ENCODE data around the gene DCLRE1A.

DCLRE1A gene

GRCh38 chr10:113865901-113866300 is 12.0 kb upstream of the DCLRE1A start:
- Histone ChIP-seq H3K4me2 (no peak overlapping the region), H3K36me3 (peaks cover 66% of the 10 kb centered on the region), H3K27me3 (no peaks in the 10 kb centered on the region), H3K9me3 (peaks cover 6% of the 10 kb centered on the region), H3K4me3 (no peak overlapping the region), H3K27ac (no peak overlapping the region), H4K20me1 (peaks cover 17% of the 10 kb centered on the region), H3K4me1 (no peaks in the 10 kb centered on the region), H3K9ac (no peak overlapping the region)
- TF ChIP-seq Cebpa-rat (IDR thresholded peaks at IDR 0.05), result no peak

- peaks cover 19% of the 10 kb centered on the region; the same call in 1 of the 2 replicates for H4K20me1 ChIP-seq
- H3K27ac ChIP-seq, result no peak overlapping the region
- no peak overlapping the region for H3K4me2 ChIP-seq
- H3K9me3 ChIP-seq, result peaks cover 9% of the 10 kb centered on the region
- H3K27me3 ChIP-seq, result no peaks in the 10 kb centered on the region
- TF ChIP-seq Cebpa-rat (IDR thresholded peaks at IDR 0.05), result no peak
- H3K9ac ChIP-seq, result no peak overlapping the region
- peaks cover 52% of the 10 kb centered on the region for H3K36me3 ChIP-seq
- no peak overlapping the region for H3K4me3 ChIP-seq
- H3K4me1 ChIP-seq, result peaks cover 27% of the 10 kb centered on the region
Measured at GRCh38 chr10:113859261-113859660, 5.4 kb upstream of the DCLRE1A start.

- Histone ChIP-seq H4K20me1 (peaks cover 19% of the 10 kb centered on the region; the same call in 1 of the 2 replicates), H3K4me2 (no peak overlapping the region), H3K4me1 (peaks cover 30% of the 10 kb centered on the region), H3K36me3 (peaks cover 46% of the 10 kb centered on the region), H3K27me3 (no peaks in the 10 kb centered on the region), H3K27ac (no peak overlapping the region), H3K9ac (no peak overlapping the region), H3K9me3 (peaks cover 9% of the 10 kb centered on the region), H3K4me3 (no peak overlapping the region)
- TF ChIP-seq Cebpa-rat (IDR thresholded peaks at IDR 0.05), result no peak
Measured at GRCh38 chr10:113858541-113858940, 4.7 kb upstream of the DCLRE1A start.

- H3K9ac ChIP-seq, result no peak overlapping the region
Measured at GRCh38 chr10:113857210-113857609, 3.3 kb upstream of the DCLRE1A start.

GRCh38 chr10:113856563-113856962 is 2.7 kb upstream of the DCLRE1A start:
- Histone ChIP-seq H3K27ac (no peak overlapping the region), H3K4me3 (peak overlapping the region; percentile 94), H3K36me3 (peaks cover 30% of the 10 kb centered on the region), H3K27me3 (no peaks in the 10 kb centered on the region), H3K9me3 (peaks cover 9% of the 10 kb centered on the region), H3K4me1 (peaks cover 40% of the 10 kb centered on the region), H4K20me1 (peaks cover 19% of the 10 kb centered on the region; the same call in 1 of the 2 replicates), H3K9ac (peak overlapping the region; percentile 99; the same call in 1 of the 2 replicates), H3K4me2 (peak overlapping the region; percentile 81)
- TF ChIP-seq Cebpa-rat (IDR thresholded peaks at IDR 0.05), result no peak

More at GRCh38 chr10:113857210-113857609, 3.3 kb upstream of the DCLRE1A start:
- peaks cover 37% of the 10 kb centered on the region for H3K36me3 ChIP-seq
- peaks cover 9% of the 10 kb centered on the region for H3K9me3 ChIP-seq
- H3K4me1 ChIP-seq, result peaks cover 36% of the 10 kb centered on the region
- peak overlapping the region; percentile 81 for H3K4me2 ChIP-seq
- peaks cover 19% of the 10 kb centered on the region; the same call in 1 of the 2 replicates for H4K20me1 ChIP-seq
- H3K4me3 ChIP-seq, result no peak overlapping the region
- H3K27ac ChIP-seq, result no peak overlapping the region
- no peak for TF ChIP-seq Cebpa-rat (IDR thresholded peaks at IDR 0.05)
- H3K27me3 ChIP-seq, result no peaks in the 10 kb centered on the region

- no peaks in the 10 kb centered on the region for H3K27me3 ChIP-seq
- H3K4me1 ChIP-seq, result peaks cover 41% of the 10 kb centered on the region
- H3K4me3 ChIP-seq, result peak overlapping the region; percentile 94
- H3K27ac ChIP-seq, result peak overlapping the region; percentile 98
- no peaks in the 10 kb centered on the region for H3K9me3 ChIP-seq
- peaks cover 15% of the 10 kb centered on the region for H3K36me3 ChIP-seq
- peak overlapping the region; percentile 99 for H3K9ac ChIP-seq
- H4K20me1 ChIP-seq, result peaks cover 19% of the 10 kb centered on the region; the same call in 1 of the 2 replicates
- H3K4me2 ChIP-seq, result peak overlapping the region; percentile 81
- TF ChIP-seq Cebpa-rat (IDR thresholded peaks at IDR 0.05), result no peak
Measured at GRCh38 chr10:113854761-113855588, 1.1 kb upstream of the DCLRE1A start.

- Histone ChIP-seq H3K27ac (peak overlapping the region; percentile 98), H3K9me3 (no peaks in the 10 kb centered on the region), H4K20me1 (peaks cover 19% of the 10 kb centered on the region; the same call in 1 of the 2 replicates), H3K36me3 (peaks cover 3% of the 10 kb centered on the region), H3K4me1 (peaks cover 41% of the 10 kb centered on the region), H3K4me2 (peak overlapping the region; percentile 81), H3K4me3 (peak overlapping the region; percentile 94), H3K27me3 (no peaks in the 10 kb centered on the region), H3K9ac (peak overlapping the region; percentile 99)
- no peak for TF ChIP-seq Cebpa-rat (IDR thresholded peaks at IDR 0.05)
Measured at GRCh38 chr10:113853578-113854012, 287 bp downstream of the DCLRE1A start.

DNA sequence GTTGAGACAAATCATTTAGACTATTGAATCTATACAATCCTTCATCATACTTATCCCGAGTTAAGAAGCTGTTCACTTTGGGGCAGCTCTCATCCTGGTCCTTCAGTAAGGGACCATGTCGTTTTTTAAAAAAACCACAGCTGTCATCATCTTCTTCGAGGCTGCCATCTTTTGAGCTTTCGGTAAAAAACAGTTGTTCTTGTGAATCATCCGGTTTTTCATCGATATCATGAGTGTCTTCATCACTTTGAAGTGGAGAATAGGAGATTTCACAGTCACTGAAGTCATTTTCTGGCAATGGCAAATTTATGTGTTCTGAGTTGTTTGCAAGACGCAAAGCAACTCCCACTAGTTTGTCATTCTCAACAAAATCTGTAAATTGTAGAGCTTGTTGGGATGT is 3.9 kb downstream of the DCLRE1A start:
- no peaks in the 10 kb centered on the region for H3K9me3 ChIP-seq
- no peak overlapping the region for H3K4me2 ChIP-seq
- no peaks in the 10 kb centered on the region for H3K36me3 ChIP-seq
- TF ChIP-seq Cebpa-rat (IDR thresholded peaks at IDR 0.05), result no peak
- no peaks in the 10 kb centered on the region for H4K20me1 ChIP-seq
- no peak overlapping the region for H3K27ac ChIP-seq
- no peak overlapping the region for H3K4me3 ChIP-seq
- H3K9ac ChIP-seq, result no peak overlapping the region
- no peaks in the 10 kb centered on the region for H3K27me3 ChIP-seq
- peaks cover 15% of the 10 kb centered on the region for H3K4me1 ChIP-seq

- Histone ChIP-seq H3K4me1 (peaks cover 16% of the 10 kb centered on the region), H3K27ac (no peak overlapping the region)
Measured at GRCh38 chr10:113849140-113849803, 4.6 kb downstream of the DCLRE1A start.

DNA sequence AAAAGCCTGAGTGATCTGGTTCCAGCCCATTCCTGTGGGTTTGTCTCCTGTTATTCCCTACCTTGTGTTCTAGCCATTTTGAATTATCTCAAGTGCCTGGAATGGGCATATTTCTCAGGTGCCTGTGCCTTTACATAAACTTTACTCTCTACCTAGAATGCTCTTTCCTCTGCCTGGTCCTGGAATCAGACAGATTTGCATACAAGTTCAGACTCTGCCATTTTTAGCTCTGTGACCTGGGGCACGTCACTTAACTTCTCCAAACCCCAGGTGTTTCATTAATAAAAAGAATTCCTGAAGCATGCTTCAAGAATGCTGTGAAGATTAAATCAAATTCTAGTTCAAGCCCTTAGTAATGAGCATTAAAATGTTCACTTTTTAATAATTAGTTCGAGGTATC is 7.8 kb downstream of the DCLRE1A start:
- no peaks in the 10 kb centered on the region for H3K36me3 ChIP-seq
- H3K27me3 ChIP-seq, result no peaks in the 10 kb centered on the region
- H4K20me1 ChIP-seq, result no peaks in the 10 kb centered on the region
- no peak overlapping the region for H3K4me2 ChIP-seq
- H3K9ac ChIP-seq, result no peak overlapping the region
- H3K27ac ChIP-seq, result no peak overlapping the region
- H3K4me1 ChIP-seq, result 0 out of 2 replicates have a peak, but pooled peaks cover 6% of the 10 kb centered on the region
- no peak overlapping the region for H3K4me3 ChIP-seq
- TF ChIP-seq Cebpa-rat (IDR thresholded peaks at IDR 0.05), result no peak
- no peaks in the 10 kb centered on the region for H3K9me3 ChIP-seq

More at GRCh38 chr10:113849140-113849803, 4.6 kb downstream of the DCLRE1A start:
- TF ChIP-seq Cebpa-rat (IDR thresholded peaks at IDR 0.05), result no peak
- no peaks in the 10 kb centered on the region for H4K20me1 ChIP-seq
- no peak overlapping the region for H3K4me2 ChIP-seq
- H3K9ac ChIP-seq, result no peak overlapping the region
- no peaks in the 10 kb centered on the region for H3K27me3 ChIP-seq
- H3K36me3 ChIP-seq, result no peaks in the 10 kb centered on the region
- no peaks in the 10 kb centered on the region for H3K9me3 ChIP-seq
- H3K4me3 ChIP-seq, result no peak overlapping the region
